ENCODE results near the gene BYSL. TPM values are rescaled to one million over a fixed set of nuclear protein-coding genes. Genes with fewer than 3 reads are reported as not detected.

Gene BYSL
- total and polyA plus RNA-seq, 10 of the 15 experiments (the other 5 are each of a cell fraction or from before 2014, with no cell fraction given), result 12.6 to 51.1 (median 33.0) TPM

DNA sequence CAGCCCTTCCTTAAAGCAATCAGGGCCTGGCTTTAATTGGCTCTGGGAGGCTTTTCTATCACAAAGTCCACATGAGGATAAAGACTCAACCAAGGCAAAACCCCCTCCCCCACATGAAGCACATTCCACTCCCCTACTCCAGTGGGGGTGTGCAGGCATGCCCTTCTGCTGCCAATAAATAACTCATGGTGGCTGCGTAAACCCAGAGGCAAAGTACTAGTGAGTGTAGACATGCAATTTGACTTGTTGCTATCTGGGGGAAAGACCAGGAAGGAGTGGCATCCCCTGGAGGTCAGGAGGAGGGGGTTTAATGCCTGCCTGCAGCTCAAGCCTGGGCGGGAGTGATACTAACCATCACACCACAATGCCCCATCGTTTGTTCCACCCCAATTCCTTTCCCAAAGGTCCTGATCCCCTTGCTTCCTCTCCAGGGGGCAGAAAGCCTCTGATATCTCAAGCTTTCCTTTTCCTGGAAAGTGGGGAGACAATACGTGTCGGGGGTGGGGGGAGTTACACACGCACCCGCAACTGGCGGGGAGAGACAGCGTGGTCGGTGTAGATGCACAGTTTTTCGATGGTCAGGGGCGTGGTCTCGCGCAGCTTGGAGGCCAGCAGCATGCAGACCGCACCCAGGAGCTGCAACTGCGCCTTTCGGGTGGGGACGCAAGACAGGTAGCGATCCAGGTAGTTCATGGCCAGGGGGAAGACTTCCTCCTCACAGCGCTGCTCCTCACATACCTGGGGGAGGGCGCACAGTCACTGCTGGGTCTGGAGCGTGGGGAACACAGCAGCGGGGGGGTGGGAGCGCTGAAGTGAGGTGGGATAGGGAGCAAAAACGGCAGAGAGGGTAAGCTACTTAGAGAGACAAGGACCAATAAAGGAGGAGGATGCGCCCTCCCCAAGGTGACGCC is 18.8 kb downstream of the BYSL start:
- POLR2A ChIA-PET, result interaction anchor here (0.8 to 2.7 kb wide), 8 partner anchors 18 to 105 kb away, joined by 3 to 8 read pairs (median 4); partner anchors contain the start of genes BYSL and MED20

More for the DNA sequence above, 18.8 kb downstream of the BYSL start:
- peaks cover 40% of the 10 kb centered on the region for H3K4me1 ChIP-seq (ENCODE audit: control insufficient read depth, insufficient read depth, low read length)
- intact Hi-C loops (cut with micrococcal nuclease; ENCODE audit: unreplicated experiment), result loop anchor here (2.0 to 5.0 kb wide), 3 partner anchors 45 to 272 kb away; partner anchors contain the start of gene USP49
- no peaks in the 10 kb centered on the region; the same call in 1 of the 2 replicates for H4K20me1 ChIP-seq (ENCODE audit: control insufficient read depth, insufficient read depth)
- CTCF ChIA-PET, result interaction anchor here (0.6 to 13.2 kb wide), 7 partner anchors 10 to 104 kb away, joined by 3 to 193 read pairs (median 10); partner anchors contain the start of genes BYSL, MED20 and USP49
- no peak for TF ChIP-seq ZNF687 (IDR thresholded peaks at IDR 0.05)
- TF ChIP-seq HDAC6 (IDR thresholded peaks at IDR 0.05; ENCODE audit: unreplicated experiment), result no peak
- TF ChIP-seq MYC (IDR thresholded peaks at IDR 0.05; ENCODE audit: insufficient read depth, insufficient read length, insufficient replicate concordance, low read length, severe bottlenecking), result no peak
- RAD21 ChIA-PET (ENCODE audit: unreplicated experiment), result interaction anchor here (0.6 to 6.4 kb wide), 6 partner anchors 19 to 1153 kb away, joined by 3 to 69 read pairs (median 9); partner anchors contain the start of genes BYSL, MED20 and TAF8
- in situ Hi-C loops (cut with MboI), result loop anchor here (10.0 kb wide), 1 partner anchor 105 kb away; no protein-coding TSS in a partner anchor
- peak overlapping the region; percentile 61; the same call in 1 of the 2 replicates for H3K27ac ChIP-seq (ENCODE audit: control insufficient read depth, insufficient read depth)
- peaks cover 6 to 7% of the 10 kb centered on the region in 2 experiments for H3K36me3 ChIP-seq (ENCODE audit: control insufficient read depth in 2 of 2, insufficient read depth in 2 of 2, low read length in 1 of 2)
- BruUV-seq (replicated peaks), result no TSS peak
- H3K4me3 ChIP-seq, result peak overlapping the region; percentile 98
- DNase-seq (ENCODE audit: low read depth, low spot score) (no peak), ATAC-seq (no peak), FAIRE-seq (no peak)
- H2AFZ ChIP-seq (ENCODE audit: control insufficient read depth, low read depth, low read length), result peak overlapping the region; percentile 76
- H3K9me3 ChIP-seq (replicated peaks; ENCODE audit: control insufficient read depth, insufficient read depth, low read length), result no peaks in the 10 kb centered on the region
- H3K27me3 ChIP-seq (replicated peaks in 1 of 2; ENCODE audit: control insufficient read depth in 2 of 2, insufficient read depth in 2 of 2, low read length in 1 of 2), result no peaks in the 10 kb centered on the region
- peak overlapping the region; percentile 68 for H3K9ac ChIP-seq (ENCODE audit: control insufficient read depth, insufficient read depth, low read length)
- peak overlapping the region; percentile 86 for H3K4me2 ChIP-seq (ENCODE audit: control insufficient read depth, insufficient read depth)
- 7% methylated on average over 27 of the region's 27 CpGs for WGBS (ENCODE audit: insufficient coverage, insufficient replicate concordance, low lambda C conversion rate, missing lambda C conversion rate)
- peaks cover 35% of the 10 kb centered on the region for H3K79me2 ChIP-seq (ENCODE audit: control insufficient read depth, insufficient read depth, low read length)
- SMC1A ChIA-PET (ENCODE audit: uncharacterized antibody, unreplicated experiment), result interaction anchor here (1.1 to 12.4 kb wide), 5 partner anchors 19 to 105 kb away, joined by 3 to 138 read pairs (median 6); partner anchors contain the start of genes BYSL, MED20 and TAF8

Measured in GM12878 (cell line).